GM13976 (cell line): ENCODE measurements around the gene ACER1.
"Not testable (repeated sequence)": the region's sequence is repeated elsewhere in the genome, so short reads cannot be mapped to it uniquely, and the experiment has no call there.

ENCODE experiments used
- DNase-seq: peaks from one replicate; pipeline ENCODE4 v3.0.0; 2012; ENCODE audit warnings: low spot score
- CTCF ChIP-seq: IDR thresholded peaks from 2 replicates; pipeline ENCODE4 v1.5.1; 2012; ENCODE audit warnings: borderline replicate concordance, mild to moderate bottlenecking; ENCODE audit not compliant: insufficient read depth; ENCODE audit errors: extremely low read depth, missing control alignments, control extremely low read depth
- in situ Hi-C: fragments of 300-500 bp; cut with MboI; formaldehyde crosslinking; loops from one replicate; pipeline ENCODE4 v1.12.0; 2022; ENCODE audit warnings: low sequenced_read_pairs, mixed read lengths, inconsistent platforms; ENCODE audit not compliant: unreplicated experiment

The ACER1 gene

GRCh38 chr19:6319376-6319775, 14.0 kb downstream of the ACER1 start:
- in situ Hi-C loops, result no loop called here
- DNase-seq, result no peak
- no peak for TF ChIP-seq CTCF

- no peak for DNase-seq
- in situ Hi-C loops, result no loop called here
- no peak for TF ChIP-seq CTCF
These were observed 14.6 kb downstream of the ACER1 start for GRCh38 chr19:6318772-6319171.

GRCh38 chr19:6315646-6316045, 17.8 kb downstream of the ACER1 start:
- in situ Hi-C loops, result not testable (repeated sequence)

GRCh38 chr19:6313398-6313969, 19.9 kb downstream of the ACER1 start:
- in situ Hi-C loops, result no loop called here
- no peak for TF ChIP-seq CTCF
- no peak for DNase-seq

More at GRCh38 chr19:6315646-6316045, 17.8 kb downstream of the ACER1 start:
- DNase-seq, result not testable (repeated sequence)

- in situ Hi-C loops, result no loop called here
- no peak for DNase-seq
- TF ChIP-seq CTCF, result no peak
These were observed 21.4 kb downstream of the ACER1 start for GRCh38 chr19:6312018-6312417.

GRCh38 chr19:6298413-6298812, 35.0 kb downstream of the ACER1 start:
- in situ Hi-C loops, result no loop called here

GRCh38 chr19:6297202-6297601, 36.2 kb downstream of the ACER1 start:
- no peak for DNase-seq
- in situ Hi-C loops, result no loop called here
- TF ChIP-seq CTCF, result no peak

More at GRCh38 chr19:6298413-6298812, 35.0 kb downstream of the ACER1 start:
- TF ChIP-seq CTCF, result no peak
- DNase-seq, result no peak
